Cerebellar cortex (tissue), 1 donor: ENCODE measurements around the gene TM2D1.
"Not testable (repeated sequence)": the region's sequence is repeated elsewhere in the genome, so short reads cannot be mapped to it uniquely, and the experiment has no call there.

ENCODE experiments used
- DNase-seq: peaks from one replicate; pipeline ENCODE4 v3.0.0-alpha.2; 2015; ENCODE audit warnings: low spot score

TM2D1 gene

GRCh38 chr1:61718996-61719663 is 5.8 kb downstream of the TM2D1 start:
- DNase-seq = not testable (repeated sequence)

GRCh38 chr1:61711969-61712368 is 13.0 kb downstream of the TM2D1 start:
- no peak for DNase-seq

GRCh38 chr1:61711257-61711656 is 13.7 kb downstream of the TM2D1 start:
- DNase-seq = not testable (repeated sequence)

GRCh38 chr1:61709908-61710289 is 15.0 kb downstream of the TM2D1 start:
- no peak for DNase-seq

- no peak for DNase-seq
These were observed 15.7 kb downstream of the TM2D1 start for GRCh38 chr1:61708953-61709907.

GRCh38 chr1:61699911-61700851 is 24.8 kb downstream of the TM2D1 start:
- no peak for DNase-seq

- no peak for DNase-seq
These were observed 32.7 kb downstream of the TM2D1 start for GRCh38 chr1:61692155-61692800.

GRCh38 chr1:61687901-61688300 is 37.0 kb downstream of the TM2D1 start:
- DNase-seq = no peak

- no peak for DNase-seq
These were observed 42.0 kb downstream of the TM2D1 start for GRCh38 chr1:61682891-61683290.

- no peak for DNase-seq
These were observed 44.4 kb downstream of the TM2D1 start for GRCh38 chr1:61680500-61680899.

GRCh38 chr1:61676881-61677280 is 48.1 kb downstream of the TM2D1 start:
- not testable (repeated sequence) for DNase-seq

- DNase-seq = no peak
These were observed 50.7 kb downstream of the TM2D1 start for GRCh38 chr1:61674221-61674620.

- no peak for DNase-seq
These were observed 52.6 kb downstream of the TM2D1 start for GRCh38 chr1:61672376-61672775.

GRCh38 chr1:61670445-61670844 is 54.5 kb downstream of the TM2D1 start:
- DNase-seq = no peak

GRCh38 chr1:61670016-61670415 is 54.9 kb downstream of the TM2D1 start:
- DNase-seq = no peak

- DNase-seq = no peak
These were observed 65.9 kb downstream of the TM2D1 start for GRCh38 chr1:61659061-61659460.

- DNase-seq = no peak
These were observed 69.5 kb downstream of the TM2D1 start for GRCh38 chr1:61655453-61655852.

- no peak for DNase-seq
These were observed 70.9 kb downstream of the TM2D1 start for GRCh38 chr1:61654067-61654466.

GRCh38 chr1:61648983-61649742 is 75.8 kb downstream of the TM2D1 start:
- no peak for DNase-seq

- no peak for DNase-seq
These were observed 77.8 kb downstream of the TM2D1 start for GRCh38 chr1:61647142-61647541.

GRCh38 chr1:61645476-61645875 is 79.5 kb downstream of the TM2D1 start:
- no peak for DNase-seq
